ENCODE results near the gene CRYM. TPM values are rescaled to one million over a fixed set of nuclear protein-coding genes. Genes with fewer than 3 reads are reported as not detected.

The CRYM gene
- total and polyA plus RNA-seq, 2 donors (not counting 3 experiments of a cell fraction or from before 2014, with no cell fraction given): not detected

DNA sequence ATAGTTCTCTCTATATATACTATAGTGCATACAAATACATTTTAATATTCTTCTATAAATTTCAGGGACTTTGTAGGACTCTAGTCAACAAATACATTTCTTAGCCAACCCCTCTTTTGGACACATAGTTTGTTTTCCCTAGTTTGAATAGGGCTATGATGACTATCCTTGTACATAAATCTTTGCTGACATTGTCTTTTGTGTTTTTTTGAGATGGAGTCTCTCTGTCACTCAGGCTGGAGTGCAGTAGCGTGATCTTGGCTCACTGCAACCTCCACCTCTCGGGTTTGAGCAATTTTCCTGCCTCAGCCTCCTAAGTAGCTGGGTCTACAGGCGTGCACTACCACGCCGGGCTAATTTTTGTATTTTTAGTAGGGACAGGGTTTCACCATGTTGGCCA lies 41.3 kb downstream of the CRYM start:
- CTCF ChIA-PET: no interaction called here
- H4K20me1 ChIP-seq (replicated peaks; ENCODE audit: control insufficient read depth, extremely low read depth, insufficient read depth, low read length): no peaks in the 10 kb centered on the region
- no peak for TF ChIP-seq MYC (IDR thresholded peaks at IDR 0.05; ENCODE audit: low read depth, low read length)
- no peak for TF ChIP-seq POLR2A (IDR thresholded peaks at IDR 0.05; ENCODE audit: low read depth, low read length)
- no peak for TF ChIP-seq EZH2 (IDR thresholded peaks at IDR 0.05; ENCODE audit: borderline replicate concordance, low read depth, low read length, severe bottlenecking)
- no peak for TF ChIP-seq JUN (IDR thresholded peaks at IDR 0.05; ENCODE audit: borderline replicate concordance, insufficient read depth, insufficient read length, low read depth)
- no peak for TF ChIP-seq GATA2 (IDR thresholded peaks at IDR 0.05; ENCODE audit: insufficient read depth, insufficient read length, low read depth, low read length)
- TF ChIP-seq, protein P1, sequence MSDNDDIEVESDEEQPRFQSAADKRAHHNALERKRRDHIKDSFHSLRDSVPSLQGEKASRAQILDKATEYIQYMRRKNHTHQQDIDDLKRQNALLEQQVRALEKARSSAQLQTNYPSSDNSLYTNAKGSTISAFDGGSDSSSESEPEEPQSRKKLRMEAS (IDR thresholded peaks at IDR 0.05; ENCODE audit: insufficient read depth, insufficient read length): no peak
- no peak for TF ChIP-seq POLR2AphosphoS5 (IDR thresholded peaks at IDR 0.05; ENCODE audit: insufficient read depth, low read depth, low read length)
- TF ChIP-seq FOS (IDR thresholded peaks at IDR 0.05; ENCODE audit: borderline replicate concordance, insufficient read depth, low read length): no peak
- no peak for TF ChIP-seq CTCF (IDR thresholded peaks at IDR 0.05; ENCODE audit: extremely low read depth in 1 of 2, insufficient read depth in 1 of 2, low read depth in 1 of 2, low read length in 2 of 2)

More for the DNA sequence above, 41.3 kb downstream of the CRYM start:
- H3K4me3 ChIP-seq (replicated peaks in 1 of 3; ENCODE audit: insufficient read depth in 1 of 3, low read depth in 1 of 3, low read length in 3 of 3): no peak overlapping the region
- H3K27me3 ChIP-seq (ENCODE audit: control insufficient read depth in 2 of 2, insufficient read depth in 2 of 2, low read length in 2 of 2): peaks cover 0 to 3% of the 10 kb centered on the region in 2 experiments
- no peak overlapping the region for H3K9ac ChIP-seq (replicated peaks; ENCODE audit: extremely low read depth, insufficient read depth, low read length)
- H3K27ac ChIP-seq (ENCODE audit: insufficient read depth, low read depth, low read length): no peak overlapping the region
- POLR2A ChIA-PET: no interaction called here
- no peaks in the 10 kb centered on the region for H3K36me3 ChIP-seq (ENCODE audit: control insufficient read depth in 2 of 2, extremely low read depth in 1 of 2, insufficient read depth in 2 of 2, low read length in 2 of 2)
- H3K4me1 ChIP-seq (ENCODE audit: control insufficient read depth, extremely low read depth, insufficient read depth, low read length): no peaks in the 10 kb centered on the region
- intact Hi-C loops (cut with micrococcal nuclease) (no loop called here), dilution Hi-C loops (cut with MboI; ENCODE audit: extremely low pct_ligation_motif_present, low sequenced_read_pairs) (no loop called here)
- H3K4me2 ChIP-seq (ENCODE audit: insufficient read depth, low read length): no peak overlapping the region
- no peaks in the 10 kb centered on the region for H3K9me3 ChIP-seq (replicated peaks; ENCODE audit: control insufficient read depth, insufficient read depth, low read length)
- no peak overlapping the region for H2AFZ ChIP-seq (ENCODE audit: low read depth, low read length)
- no peaks in the 10 kb centered on the region for H3K9me1 ChIP-seq (replicated peaks; ENCODE audit: control insufficient read depth, extremely low read depth, insufficient read depth, low read length)
- BruUV-seq (replicated peaks): no TSS peak
- FAIRE-seq (no peak), DNase-seq (ENCODE audit: low read depth, low spot score) (no peak)
- H3K79me2 ChIP-seq (ENCODE audit: control insufficient read depth, insufficient read depth, low read length): no peaks in the 10 kb centered on the region

Data from endothelial cell of umbilical vein (primary cell).